ENCODE measurements around the gene COL6A3. TPM values are rescaled to one million over a fixed set of nuclear protein-coding genes. Genes with fewer than 3 reads are reported as not detected.

The COL6A3 gene
- total and polyA plus RNA-seq, 2 of the 13 experiments (the other 11 are each of a cell fraction or from before 2014, with no cell fraction given), result 0.03 TPM; not detected in 1

GRCh38 chr2:237393523-237393922, 20.4 kb downstream of the COL6A3 start:
- no TSS peak for BruUV-seq (replicated peaks)
- 3% methylated on average over 4 of the region's 4 CpGs for WGBS (ENCODE audit: low lambda C conversion rate)
- no peaks in the 10 kb centered on the region for H3K4me1 ChIP-seq (ENCODE audit: insufficient read depth, low read length)
- TF ChIP-seq MYC (CRISPR knock-in tag; IDR thresholded peaks at IDR 0.05; ENCODE audit: borderline replicate concordance) (no peak), BCLAF1 (IDR thresholded peaks at IDR 0.05) (no peak)
- in situ Hi-C loops (cut with HindIII; ENCODE audit: extremely low pct_ligation_motif_present, low pct_unique_long_range_greater_than_20kb) (no loop called here), intact Hi-C loops (cut with micrococcal nuclease; ENCODE audit: unreplicated experiment) (no loop called here)
- POLR2A ChIA-PET, result no interaction called here
- no peak overlapping the region for H3K4me3 ChIP-seq (replicated peaks in 1 of 3; ENCODE audit: insufficient read depth in 1 of 3, low read depth in 2 of 3, low read length in 3 of 3)
- H2AFZ ChIP-seq (ENCODE audit: low read length), result no peak overlapping the region
- ATAC-seq (no peak), FAIRE-seq (no peak), DNase-seq (ENCODE audit: low spot score) (no peak)
- no peak overlapping the region for H3K4me2 ChIP-seq (ENCODE audit: low read depth, low read length)
- H3K79me2 ChIP-seq (ENCODE audit: insufficient read depth, low read length), result no peaks in the 10 kb centered on the region
- H3K27ac ChIP-seq (ENCODE audit: extremely low read length, insufficient read depth, low read length), result no peak overlapping the region
- no peak overlapping the region for H3K9ac ChIP-seq (ENCODE audit: insufficient read depth, low read depth, low read length)
- CTCF ChIA-PET (ENCODE audit: low intra/inter-chr PET ratio, low total read pairs), result no interaction called here
- no peaks in the 10 kb centered on the region for H4K20me1 ChIP-seq (ENCODE audit: insufficient read depth, low read length)
- H3K9me3 ChIP-seq (ENCODE audit: low read length), result no peaks in the 10 kb centered on the region
- H3K36me3 ChIP-seq (replicated peaks in 1 of 2; ENCODE audit: control insufficient read depth in 1 of 2, insufficient read depth in 2 of 2, low read length in 2 of 2), result no peaks in the 10 kb centered on the region
- H3K27me3 ChIP-seq (ENCODE audit: control insufficient read depth in 1 of 2, insufficient read depth in 2 of 2, low read length in 2 of 2), result peaks cover 1 to 29% of the 10 kb centered on the region in 2 experiments; a peak in 3 of 5 replicates

- H3K27ac ChIP-seq (ENCODE audit: extremely low read length, insufficient read depth, low read length), result no peak overlapping the region
- H3K79me2 ChIP-seq (ENCODE audit: insufficient read depth, low read length), result no peaks in the 10 kb centered on the region
- no peaks in the 10 kb centered on the region for H4K20me1 ChIP-seq (ENCODE audit: insufficient read depth, low read length)
- in situ Hi-C loops (cut with HindIII; ENCODE audit: extremely low pct_ligation_motif_present, low pct_unique_long_range_greater_than_20kb), result no loop called here
- no peaks in the 10 kb centered on the region for H3K36me3 ChIP-seq (replicated peaks in 1 of 2; ENCODE audit: control insufficient read depth in 1 of 2, insufficient read depth in 2 of 2, low read length in 2 of 2)
- 3% methylated on average over 1 of the region's 1 CpG for WGBS (ENCODE audit: low lambda C conversion rate)
- H2AFZ ChIP-seq (ENCODE audit: low read length), result no peak overlapping the region
- H3K4me1 ChIP-seq (ENCODE audit: insufficient read depth, low read length), result no peaks in the 10 kb centered on the region
- POLR2A ChIA-PET, result no interaction called here
- no peak overlapping the region for H3K4me3 ChIP-seq (replicated peaks in 1 of 3; ENCODE audit: insufficient read depth in 1 of 3, low read depth in 2 of 3, low read length in 3 of 3)
- no peak for FAIRE-seq
- H3K9me3 ChIP-seq (ENCODE audit: low read length), result no peaks in the 10 kb centered on the region
- no peak for DNase-seq (ENCODE audit: low spot score)
- no TSS peak for BruUV-seq (replicated peaks)
- TF ChIP-seq TBP (CRISPR knock-in tag; IDR thresholded peaks at IDR 0.05), result no peak
- TF ChIP-seq ZNF414 (CRISPR knock-in tag; IDR thresholded peaks at IDR 0.05), result no peak
- no peak for TF ChIP-seq NFE2 (CRISPR knock-in tag; IDR thresholded peaks at IDR 0.05)
- TF ChIP-seq ZNF260 (CRISPR knock-in tag; IDR thresholded peaks at IDR 0.05; ENCODE audit: borderline replicate concordance, low read depth), result no peak
- no peak for TF ChIP-seq SNAPC4 (CRISPR knock-in tag; IDR thresholded peaks at IDR 0.05)
- TF ChIP-seq NR3C1 (CRISPR knock-in tag; IDR thresholded peaks at IDR 0.05), result no peak
- CTCF ChIA-PET (ENCODE audit: low intra/inter-chr PET ratio, low total read pairs), result no interaction called here
- no peak overlapping the region for H3K9ac ChIP-seq (ENCODE audit: insufficient read depth, low read depth, low read length)
- intact Hi-C loops (cut with micrococcal nuclease; ENCODE audit: unreplicated experiment), result no loop called here
- peaks cover 0 to 39% of the 10 kb centered on the region in 2 experiments; a peak in 3 of 5 replicates for H3K27me3 ChIP-seq (ENCODE audit: control insufficient read depth in 1 of 2, insufficient read depth in 2 of 2, low read length in 2 of 2)
- H3K4me2 ChIP-seq (ENCODE audit: low read depth, low read length), result no peak overlapping the region
- no peak for ATAC-seq
Measured at GRCh38 chr2:237392186-237392585, 21.8 kb downstream of the COL6A3 start.

All from HepG2 (cell line).